D341Med (cell line): ENCODE results near the gene MAP7D2.
A peak's percentile ranks its signal among the peaks of the same experiment; 100 is the strongest.
"Not testable (repeated sequence)": the region's sequence is repeated elsewhere in the genome, so short reads cannot be mapped to it uniquely, and the experiment has no call there.

Experiments
- DNase-seq: peaks from one replicate; pipeline ENCODE4 v3.0.0; 2012; ENCODE audit warnings: low spot score

The MAP7D2 gene

GRCh38 chrX:20116577-20117240 is at the start of gene MAP7D2:
TSS of gene MAP7D2 (minus strand) at chrX:20116907. CDS start at chrX:20116879, 28 bp downstream.
- no peak for DNase-seq

DNA sequence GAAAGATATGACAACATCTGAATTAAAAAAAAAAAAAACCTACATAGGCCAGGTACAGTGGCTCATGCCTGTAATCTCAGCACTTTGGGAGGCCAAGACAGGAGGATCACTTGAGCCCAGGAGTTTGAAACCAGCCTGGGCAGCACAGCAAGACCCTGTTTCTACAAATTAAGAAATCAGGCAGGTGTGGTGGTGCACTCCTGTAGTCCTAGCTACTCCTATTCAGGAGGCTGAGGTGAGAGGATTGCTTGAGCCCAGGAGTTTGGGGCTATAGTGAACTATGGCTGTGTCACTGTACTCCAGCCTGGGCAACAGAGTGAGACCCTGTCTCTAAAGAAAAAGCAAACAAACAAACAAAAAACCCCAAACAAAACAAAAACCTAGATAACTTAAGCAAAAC is 45.8 kb upstream of the MAP7D2 start:
- not testable (repeated sequence) for DNase-seq

GRCh38 chrX:20159797-20160385 is 43.2 kb upstream of the MAP7D2 start:
- no peak for DNase-seq

DNA sequence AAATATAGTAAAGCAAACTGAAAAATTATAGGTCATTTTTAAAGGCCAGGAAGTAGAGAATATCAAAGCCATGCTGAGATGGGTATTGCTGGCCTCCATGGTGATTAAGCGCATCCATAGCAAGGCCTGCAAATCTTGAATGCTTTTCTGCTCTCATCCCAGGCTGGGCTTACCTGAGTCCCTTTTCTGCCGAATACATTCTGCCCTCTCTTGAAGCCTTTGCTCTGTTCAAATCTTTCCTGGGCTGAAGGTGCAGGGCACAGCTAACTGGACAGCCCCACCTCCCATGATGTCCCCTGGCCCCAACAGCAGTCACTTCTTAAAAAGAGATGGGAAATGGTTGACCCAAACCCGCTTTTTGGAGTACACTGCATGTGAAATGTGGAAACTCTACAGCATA is 35.0 kb upstream of the MAP7D2 start:
- DNase-seq = no peak

DNA sequence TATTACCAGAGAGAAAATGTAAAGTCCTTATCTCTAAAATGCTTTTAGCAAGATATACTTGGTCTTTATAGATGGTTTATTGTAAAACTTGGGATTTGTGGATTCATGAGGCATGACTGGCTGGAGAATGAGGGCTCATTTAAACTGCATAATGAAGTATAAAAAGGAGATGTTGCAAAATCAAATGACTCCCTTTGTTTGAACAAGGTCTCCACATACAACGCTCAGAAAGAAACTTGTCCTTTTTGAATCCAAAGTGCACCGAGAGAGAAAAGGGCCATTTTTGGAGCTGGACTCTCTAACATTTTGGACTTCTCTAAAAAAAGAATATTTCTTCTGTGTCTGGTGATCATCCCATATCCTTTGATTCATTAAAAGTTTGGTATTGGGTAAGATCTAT is 32.6 kb upstream of the MAP7D2 start:
- no peak for DNase-seq

DNA sequence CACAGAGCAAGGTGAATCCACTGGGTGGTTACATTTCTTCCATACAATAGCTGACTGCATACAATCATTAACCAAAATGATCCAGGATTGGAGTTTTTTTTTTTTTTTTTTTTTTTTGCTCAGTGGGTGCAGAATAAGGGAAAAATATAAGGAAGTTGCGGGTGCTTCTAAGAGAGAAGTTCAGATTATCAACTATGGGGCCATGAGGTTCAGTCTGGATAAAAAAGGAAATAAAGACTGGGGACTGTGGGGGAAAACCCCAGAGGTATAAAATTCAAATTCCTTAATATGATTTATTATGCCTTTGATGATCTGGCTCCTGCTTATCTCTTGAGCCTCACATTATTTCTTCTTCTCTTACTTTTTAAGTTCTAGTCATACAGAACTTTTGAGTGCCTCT is 30.9 kb upstream of the MAP7D2 start:
- DNase-seq = no peak

DNA sequence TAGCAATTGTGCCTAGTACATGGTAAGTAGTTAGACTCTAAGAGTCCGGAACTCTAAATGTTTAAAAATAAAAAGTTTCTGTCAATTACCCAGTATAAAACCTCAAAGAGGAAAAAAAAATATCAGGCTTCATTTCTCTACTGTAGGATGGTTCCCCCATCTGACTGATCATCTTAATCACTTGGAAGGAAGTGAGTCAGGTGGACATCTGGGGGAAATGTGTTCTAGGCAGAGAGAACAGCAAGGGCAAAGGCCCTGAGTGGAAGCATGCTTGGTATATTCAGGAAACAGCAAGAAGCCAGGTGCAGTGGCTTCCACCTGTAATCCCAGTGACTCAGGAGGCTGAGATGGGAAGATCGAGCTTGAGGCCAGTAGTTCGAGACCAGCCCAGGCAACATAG is 27.8 kb upstream of the MAP7D2 start:
- no peak for DNase-seq

GRCh38 chrX:20143561-20143960 is 26.9 kb upstream of the MAP7D2 start:
- no peak for DNase-seq

GRCh38 chrX:20143111-20143510 is 26.4 kb upstream of the MAP7D2 start:
- no peak for DNase-seq

- DNase-seq = peak; percentile 87
These were observed 24.8 kb upstream of the MAP7D2 start, which contains the start of gene EIF1AX for GRCh38 chrX:20141281-20142220. TSS of gene EIF1AX (minus strand) at chrX:20141838. CDS start at chrX:20141640, 198 bp downstream.

DNA sequence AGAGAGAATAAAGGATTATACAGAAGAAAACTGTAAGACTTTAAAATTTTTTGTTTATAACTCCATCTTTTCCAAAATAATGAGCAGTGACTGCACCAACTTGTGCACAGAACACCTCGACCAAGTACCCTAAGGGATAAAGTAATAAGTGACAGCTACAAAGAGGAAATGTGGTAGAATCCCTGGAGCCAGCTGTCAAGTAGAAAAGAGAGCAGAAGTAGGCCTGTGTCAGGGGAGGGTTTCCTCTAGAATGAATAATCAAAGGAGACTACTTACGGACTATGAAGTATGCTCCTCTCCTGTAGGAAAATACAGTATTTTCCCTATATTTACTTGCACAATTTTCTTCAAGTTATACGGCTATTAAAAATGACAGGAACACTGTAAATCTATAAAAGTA is 23.7 kb upstream of the MAP7D2 start:
- no peak for DNase-seq

DNA sequence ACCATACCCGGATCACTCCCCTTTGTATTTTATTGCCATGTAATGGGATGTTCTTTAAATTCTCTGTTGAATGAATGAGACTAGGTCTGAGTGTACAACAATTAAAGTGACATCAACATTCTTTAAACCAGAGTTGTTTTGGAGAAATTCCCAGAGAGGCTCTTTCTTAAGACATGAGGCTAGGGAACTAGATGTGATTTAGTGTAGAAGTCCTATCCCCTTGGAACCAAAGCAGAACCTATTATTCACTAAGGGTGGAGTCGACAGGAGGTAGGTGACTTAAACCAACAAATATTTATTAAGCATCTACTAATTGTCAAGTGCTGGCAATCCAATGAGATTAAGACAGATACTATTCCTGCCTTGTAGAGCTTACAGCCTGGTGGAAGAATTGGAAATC is 23.3 kb upstream of the MAP7D2 start:
- no peak for DNase-seq

- DNase-seq = no peak
These were observed 19.2 kb upstream of the MAP7D2 start for GRCh38 chrX:20135944-20136343.

DNA sequence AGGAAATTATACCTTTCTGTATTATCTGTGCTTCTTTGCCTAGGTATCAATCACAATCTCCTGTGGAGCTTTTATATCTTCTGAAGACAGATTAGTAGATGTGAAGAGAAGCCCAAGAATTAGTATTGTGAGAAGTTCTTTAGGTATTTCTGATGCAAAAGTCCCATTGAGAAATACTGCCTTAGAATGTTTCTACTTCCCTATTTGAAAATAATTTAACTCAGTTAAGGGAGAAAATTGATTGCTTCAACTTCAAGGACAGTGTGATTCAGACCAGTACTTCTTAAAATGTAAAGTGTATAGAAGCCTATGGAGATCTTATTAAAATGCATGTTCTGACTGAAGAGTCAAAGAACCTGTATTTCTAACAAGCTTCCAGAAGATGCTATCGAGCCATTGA is 16.0 kb upstream of the MAP7D2 start:
- no peak for DNase-seq

DNA sequence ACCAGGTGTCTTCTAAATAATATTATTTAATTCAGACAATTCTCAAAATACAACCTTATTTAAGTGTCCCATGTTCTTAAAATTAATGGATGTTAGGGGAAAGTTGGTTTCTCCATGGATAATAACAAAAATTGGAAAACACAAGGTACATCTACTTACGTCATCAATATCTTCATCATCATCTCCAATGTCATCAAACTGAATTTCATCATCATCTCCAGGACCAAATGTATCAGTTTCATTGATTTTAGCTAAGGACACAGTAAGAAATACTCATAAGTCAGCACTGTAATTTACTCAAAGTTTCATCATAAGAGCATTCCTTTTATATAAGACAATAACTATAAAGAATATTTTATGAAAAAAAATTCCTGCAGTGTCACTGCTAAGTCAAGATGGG is 13.7 kb upstream of the MAP7D2 start:
- no peak for DNase-seq

GRCh38 chrX:20129547-20129946 is 12.8 kb upstream of the MAP7D2 start:
- no peak for DNase-seq

- no peak for DNase-seq
These were observed 12.0 kb upstream of the MAP7D2 start for GRCh38 chrX:20128670-20129069.

GRCh38 chrX:20127440-20127839 is 10.7 kb upstream of the MAP7D2 start:
- DNase-seq = not testable (repeated sequence)

DNA sequence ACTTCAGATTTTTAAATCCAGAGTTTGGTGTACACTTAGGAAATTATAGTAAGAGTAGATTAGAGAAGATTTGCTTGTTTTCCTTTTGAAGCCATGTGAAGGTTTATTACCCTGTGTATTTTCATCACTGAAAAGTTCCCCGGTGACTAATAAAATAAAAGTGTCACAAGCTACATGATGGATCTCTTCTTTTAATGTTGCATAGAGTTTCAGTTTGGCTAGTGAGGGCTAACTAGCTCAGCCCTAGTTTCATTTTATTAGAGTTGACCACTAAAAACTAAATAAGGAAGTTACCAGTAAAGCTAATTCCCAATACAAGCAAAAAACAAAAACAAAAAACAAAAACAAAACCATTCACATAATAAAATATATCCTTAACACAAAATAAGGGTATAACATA is 10.1 kb upstream of the MAP7D2 start:
- DNase-seq = not testable (repeated sequence)

GRCh38 chrX:20124964-20125363 is 8.3 kb upstream of the MAP7D2 start:
- no peak for DNase-seq

DNA sequence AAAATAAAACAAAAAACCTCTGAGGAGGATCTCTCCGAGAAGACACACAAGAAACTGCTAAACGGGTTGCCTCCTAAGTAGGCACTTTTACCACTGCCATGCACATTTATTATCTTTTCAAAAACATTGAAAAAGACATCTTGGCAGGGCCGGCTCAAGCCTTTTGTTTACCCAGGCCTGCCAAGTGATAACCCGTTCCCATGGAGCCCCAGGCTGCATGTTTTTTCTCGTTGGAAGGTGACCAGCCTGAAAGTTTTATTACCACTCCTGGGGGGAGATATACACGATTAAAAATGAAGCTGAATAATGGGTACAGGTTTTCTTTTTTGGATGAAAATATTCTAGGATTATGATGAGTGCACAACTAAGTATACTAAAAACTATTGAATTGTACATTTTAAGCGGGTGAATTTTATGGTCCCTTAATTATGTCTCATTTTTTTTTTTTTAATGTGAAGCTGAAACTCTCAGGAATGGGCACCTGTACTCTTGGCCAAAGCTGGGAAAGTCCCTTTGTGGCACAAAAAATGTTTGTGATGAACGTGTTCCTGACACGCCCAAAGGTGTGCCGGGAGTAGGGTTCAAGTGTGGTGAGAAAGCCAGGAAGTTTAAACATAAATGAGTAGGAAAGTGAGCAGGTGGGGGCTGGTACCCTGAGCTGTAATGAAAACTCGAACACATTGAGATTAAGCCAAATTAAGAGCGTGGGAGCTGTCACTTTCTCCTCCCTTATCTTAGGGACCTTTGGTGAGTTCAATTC is 1.5 kb upstream of the MAP7D2 start:
- DNase-seq = no peak

DNA sequence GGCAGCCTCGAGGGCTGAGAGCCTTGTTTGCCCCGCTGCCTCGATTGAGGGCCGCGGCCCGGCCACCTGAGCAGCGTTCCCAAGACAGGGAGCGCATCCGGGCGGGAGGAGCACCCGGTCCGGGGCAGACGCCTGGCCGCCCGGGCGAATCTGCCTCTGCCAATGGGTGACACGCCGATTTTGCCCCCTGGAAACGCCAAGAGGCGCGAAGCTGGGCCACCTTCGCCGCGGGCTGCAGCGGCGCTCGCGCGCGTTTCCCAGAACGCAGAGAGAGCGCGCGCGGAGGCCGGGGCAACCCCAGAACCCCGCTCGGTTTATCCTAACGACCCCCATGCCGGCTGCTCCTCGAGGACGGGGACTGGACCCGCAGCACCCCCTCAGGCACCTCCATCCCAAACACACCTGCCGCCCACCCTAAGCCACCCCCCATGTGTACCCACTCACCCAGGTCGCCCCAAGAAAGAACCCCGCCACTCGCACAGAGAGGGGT is 575 bp downstream of the MAP7D2 start:
- DNase-seq = no peak
